ENCODE data around the gene ACOT11.

ACOT11 gene

DNA sequence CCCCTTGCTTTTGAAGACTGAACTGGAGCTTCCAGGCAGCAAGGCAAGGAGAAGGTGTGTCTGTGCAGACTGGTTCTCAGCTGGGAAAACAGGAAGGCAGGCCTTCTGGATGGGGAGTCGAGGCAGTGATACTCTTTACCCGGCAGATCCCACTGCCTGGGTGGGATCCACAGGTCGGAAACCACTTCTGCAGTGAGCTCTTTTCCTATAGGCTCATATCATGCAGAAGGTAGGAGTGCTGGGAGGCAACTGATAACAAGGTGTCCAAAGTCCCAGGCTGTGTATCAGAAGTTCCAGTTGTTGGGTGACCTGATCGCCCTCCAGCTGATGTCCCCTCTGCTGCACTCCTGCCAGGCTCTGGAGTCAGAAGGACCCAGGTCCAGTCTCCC is 17.1 kb downstream of the ACOT11 start:
- Mint-ChIP-seq H3K4me1 (peaks cover 0 to 1% of the 10 kb centered on the region in 2 donors), H3K27me3 (peaks cover 0 to under 1% of the 10 kb centered on the region in 2 donors), H3K27ac (no peak overlapping the region), H3K9me3 (no peaks in the 10 kb centered on the region), H3K4me3 (no peak overlapping the region), H3K36me3 (no peaks in the 10 kb centered on the region)
- DNase-seq, result no peak
- ATAC-seq (replicated peaks), result no peak

DNA sequence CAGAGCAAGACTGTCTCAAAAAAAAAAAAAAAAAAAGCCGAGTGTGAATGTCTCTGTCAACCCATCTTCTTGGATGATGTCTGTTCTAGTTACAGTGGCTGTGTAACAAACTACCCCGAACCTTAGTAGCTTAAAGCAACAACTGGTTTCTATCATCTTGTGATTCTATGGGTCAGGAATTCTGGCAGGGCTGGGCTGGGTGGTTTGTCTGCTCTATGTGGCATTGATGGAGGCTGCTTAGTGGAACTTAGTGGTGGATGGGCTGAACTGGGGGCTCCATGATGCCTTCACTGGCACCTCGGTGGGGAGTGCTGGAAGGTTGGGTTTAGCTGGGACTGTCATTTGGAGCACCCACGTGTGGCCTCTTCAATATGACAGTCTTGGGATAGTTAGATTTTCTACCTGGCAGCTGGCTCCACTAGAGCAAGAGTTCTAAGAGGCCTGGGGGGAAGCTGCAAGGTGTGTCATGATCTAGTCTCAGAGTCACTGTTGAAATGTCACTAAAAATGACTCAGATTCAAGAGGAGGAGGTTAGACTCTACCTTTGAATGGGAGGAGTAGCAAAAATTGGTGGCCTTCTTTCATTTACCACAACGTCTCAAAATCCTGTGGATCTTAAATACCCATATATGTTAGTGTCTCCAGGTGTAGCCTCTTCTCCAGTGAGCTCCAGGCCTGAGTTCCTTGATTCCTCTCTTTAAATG is 18.6 kb downstream of the ACOT11 start:
- no peak for DNase-seq
- H3K27ac Mint-ChIP-seq, result no peak overlapping the region
- no peaks in the 10 kb centered on the region for H3K36me3 Mint-ChIP-seq
- no peaks in the 10 kb centered on the region for H3K9me3 Mint-ChIP-seq
- H3K4me1 Mint-ChIP-seq, result peaks cover 0 to 1% of the 10 kb centered on the region in 2 donors
- H3K27me3 Mint-ChIP-seq, result no peaks in the 10 kb centered on the region
- H3K4me3 Mint-ChIP-seq, result no peak overlapping the region
- ATAC-seq (replicated peaks), result no peak

DNA sequence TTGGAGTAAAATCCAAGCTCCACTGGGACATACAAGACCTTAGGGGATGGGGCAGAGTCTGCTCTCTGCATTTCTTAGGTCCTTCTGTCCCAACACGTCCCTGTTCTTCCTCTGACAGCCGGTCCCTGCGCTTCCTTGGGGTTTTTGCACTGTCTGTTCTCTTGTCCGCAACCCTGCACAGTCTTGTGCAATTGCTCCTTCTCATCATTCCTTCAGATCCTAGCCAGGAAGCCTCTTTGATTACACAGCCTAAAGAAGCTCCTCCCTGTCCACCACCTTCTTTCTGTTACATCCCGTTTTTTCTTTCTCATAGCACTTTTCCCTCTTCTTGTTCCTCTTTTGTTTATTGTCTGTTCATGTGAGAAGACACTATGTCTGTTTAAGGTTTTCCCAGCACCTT is 19.9 kb downstream of the ACOT11 start:
- no peak for ATAC-seq (replicated peaks)
- Mint-ChIP-seq H3K27me3 (no peaks in the 10 kb centered on the region), H3K4me3 (no peak overlapping the region), H3K9me3 (no peaks in the 10 kb centered on the region), H3K4me1 (peaks cover 0 to 1% of the 10 kb centered on the region in 2 donors), H3K27ac (no peak overlapping the region), H3K36me3 (no peaks in the 10 kb centered on the region)
- no peak for DNase-seq

DNA sequence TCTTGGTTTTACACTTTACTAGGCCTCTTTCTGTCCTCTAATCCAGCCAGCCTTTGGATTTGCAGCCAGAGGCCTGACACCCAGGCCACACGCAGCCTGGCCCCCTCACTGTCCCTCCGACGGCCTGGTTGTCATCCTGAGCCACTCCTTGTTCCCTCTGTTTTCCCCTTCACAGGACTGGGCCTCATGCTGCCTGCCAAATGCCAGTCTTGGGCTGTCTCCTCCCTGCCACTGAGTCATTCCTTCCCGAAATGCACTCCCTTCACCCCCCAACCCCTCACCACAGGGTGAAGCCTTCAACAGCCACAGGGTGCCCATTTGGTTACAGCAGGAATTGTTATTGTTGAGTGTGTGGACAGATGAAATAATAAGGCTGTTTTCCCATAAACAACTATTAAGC is 21.3 kb downstream of the ACOT11 start:
- peaks cover 0 to 1% of the 10 kb centered on the region in 2 donors for H3K4me1 Mint-ChIP-seq
- no peak for DNase-seq
- H3K36me3 Mint-ChIP-seq, result no peaks in the 10 kb centered on the region
- no peak overlapping the region for H3K4me3 Mint-ChIP-seq
- H3K9me3 Mint-ChIP-seq, result no peaks in the 10 kb centered on the region
- H3K27me3 Mint-ChIP-seq, result no peaks in the 10 kb centered on the region
- H3K27ac Mint-ChIP-seq, result no peak overlapping the region
- ATAC-seq (replicated peaks), result no peak

DNA sequence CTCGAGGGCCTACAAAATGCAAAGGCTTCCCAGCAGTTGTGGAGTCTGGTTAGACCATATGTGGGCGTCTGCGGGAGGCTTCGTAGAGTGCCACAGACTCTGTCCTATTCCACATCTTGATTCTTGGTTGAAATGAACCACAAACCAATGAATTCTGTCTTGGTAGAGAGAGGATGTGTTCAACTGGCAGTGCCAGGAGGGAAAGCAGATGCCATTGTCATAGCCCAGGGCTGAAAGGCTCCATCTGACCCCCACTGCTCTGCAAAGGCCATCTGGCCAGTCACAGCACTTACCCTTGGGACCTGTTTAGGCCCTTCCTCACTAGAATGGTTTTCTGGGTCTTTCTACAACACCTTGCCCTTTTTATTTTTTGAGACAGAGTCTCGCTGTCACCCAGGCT is 22.1 kb downstream of the ACOT11 start:
- no peak overlapping the region for H3K27ac Mint-ChIP-seq
- ATAC-seq (replicated peaks), result no peak
- no peaks in the 10 kb centered on the region for H3K36me3 Mint-ChIP-seq
- no peak overlapping the region for H3K4me3 Mint-ChIP-seq
- no peaks in the 10 kb centered on the region for H3K4me1 Mint-ChIP-seq
- H3K9me3 Mint-ChIP-seq, result no peaks in the 10 kb centered on the region
- H3K27me3 Mint-ChIP-seq, result peaks cover 0 to 5% of the 10 kb centered on the region in 2 donors
- DNase-seq, result no peak

DNA sequence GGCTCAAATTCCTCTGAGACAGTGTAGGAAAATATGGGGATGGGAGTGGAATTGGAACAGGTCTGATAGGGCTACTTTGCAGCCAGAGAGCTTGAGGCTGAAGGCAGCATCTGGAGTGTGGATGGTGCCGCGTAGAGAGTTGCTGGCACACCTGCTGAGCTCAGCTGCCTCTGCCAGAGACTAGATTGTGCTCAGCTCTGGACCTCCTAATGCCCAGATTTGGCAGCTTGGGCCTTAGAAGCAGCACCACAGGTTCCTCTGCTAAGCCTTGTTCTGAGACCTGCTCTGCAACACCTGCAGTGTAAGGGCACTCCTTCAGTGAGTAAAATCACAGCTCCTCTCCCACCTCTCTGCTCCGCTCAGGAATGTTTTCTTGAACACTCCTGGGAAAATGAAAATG is 23.3 kb downstream of the ACOT11 start:
- peaks cover 0 to 3% of the 10 kb centered on the region in 2 donors for H3K4me1 Mint-ChIP-seq
- peaks cover 0 to 5% of the 10 kb centered on the region in 2 donors for H3K27me3 Mint-ChIP-seq
- no peak overlapping the region for H3K4me3 Mint-ChIP-seq
- H3K36me3 Mint-ChIP-seq, result no peaks in the 10 kb centered on the region
- DNase-seq (no peak), ATAC-seq (replicated peaks) (no peak)
- H3K27ac Mint-ChIP-seq, result no peak overlapping the region
- no peaks in the 10 kb centered on the region for H3K9me3 Mint-ChIP-seq

DNA sequence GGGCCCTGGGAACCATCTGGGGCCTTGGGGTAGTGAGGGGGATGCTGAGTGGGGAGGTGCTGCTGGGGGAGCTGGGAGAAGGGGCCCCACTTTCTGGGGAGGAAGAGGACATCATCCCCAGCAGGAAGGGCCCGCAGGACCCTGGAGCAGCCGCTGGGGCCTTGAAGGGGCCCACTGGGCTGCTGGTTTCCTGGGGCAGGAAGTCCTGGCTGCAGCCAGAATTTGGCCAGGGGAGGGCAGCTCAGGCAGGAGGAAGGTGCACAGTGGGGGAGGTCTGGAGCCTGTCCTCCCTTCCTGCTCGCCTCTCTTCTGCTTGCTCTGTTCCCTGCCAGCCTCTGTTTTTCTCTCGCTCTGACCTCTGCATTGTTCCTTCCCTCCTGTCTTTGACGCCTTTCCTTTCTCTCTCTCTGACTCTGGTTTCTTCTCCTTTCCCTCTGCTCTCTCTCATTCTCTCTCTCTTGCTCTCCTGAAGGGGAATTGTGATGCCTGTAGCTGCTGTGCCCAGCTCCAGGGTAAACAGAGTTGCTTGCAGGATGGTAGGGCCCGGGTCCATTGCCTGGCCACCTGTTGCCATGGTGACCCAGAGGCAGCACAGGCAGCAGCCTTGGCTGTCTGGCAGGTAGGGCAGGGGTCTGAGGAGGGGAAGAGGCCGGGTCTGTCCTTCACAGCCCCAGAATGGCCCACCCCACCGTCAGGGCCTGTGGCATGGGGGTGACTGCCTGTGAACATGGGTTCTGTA is 23.9 kb downstream of the ACOT11 start:
- Mint-ChIP-seq H3K4me1 (peaks cover 0 to 3% of the 10 kb centered on the region in 2 donors), H3K4me3 (no peak overlapping the region), H3K27me3 (peaks cover 0 to 5% of the 10 kb centered on the region in 2 donors), H3K9me3 (no peaks in the 10 kb centered on the region), H3K36me3 (no peaks in the 10 kb centered on the region), H3K27ac (no peak overlapping the region)
- ATAC-seq (replicated peaks), result no peak
- DNase-seq, result no peak

DNA sequence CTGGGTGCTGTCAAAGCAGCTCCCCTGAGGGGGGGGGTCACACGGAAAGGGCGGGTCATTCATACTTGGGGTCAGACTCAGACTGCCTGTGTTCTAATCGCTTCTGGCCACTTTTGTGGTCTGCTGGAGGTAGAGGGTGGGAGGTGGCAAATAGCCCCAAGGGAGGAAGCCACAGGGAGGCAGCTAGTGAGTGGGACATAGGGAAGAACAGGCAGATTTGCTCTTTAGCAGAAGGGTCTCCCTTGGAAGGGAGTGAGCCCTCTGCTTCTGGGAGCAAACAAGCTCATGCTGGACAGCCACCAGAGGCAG is 24.5 kb downstream of the ACOT11 start:
- Mint-ChIP-seq H3K4me1 (peaks cover 0 to 3% of the 10 kb centered on the region in 2 donors), H3K9me3 (no peaks in the 10 kb centered on the region), H3K4me3 (no peak overlapping the region), H3K27ac (no peak overlapping the region), H3K36me3 (no peaks in the 10 kb centered on the region), H3K27me3 (peaks cover 0 to 5% of the 10 kb centered on the region in 2 donors)
- no peak for DNase-seq
- ATAC-seq (replicated peaks), result no peak

DNA sequence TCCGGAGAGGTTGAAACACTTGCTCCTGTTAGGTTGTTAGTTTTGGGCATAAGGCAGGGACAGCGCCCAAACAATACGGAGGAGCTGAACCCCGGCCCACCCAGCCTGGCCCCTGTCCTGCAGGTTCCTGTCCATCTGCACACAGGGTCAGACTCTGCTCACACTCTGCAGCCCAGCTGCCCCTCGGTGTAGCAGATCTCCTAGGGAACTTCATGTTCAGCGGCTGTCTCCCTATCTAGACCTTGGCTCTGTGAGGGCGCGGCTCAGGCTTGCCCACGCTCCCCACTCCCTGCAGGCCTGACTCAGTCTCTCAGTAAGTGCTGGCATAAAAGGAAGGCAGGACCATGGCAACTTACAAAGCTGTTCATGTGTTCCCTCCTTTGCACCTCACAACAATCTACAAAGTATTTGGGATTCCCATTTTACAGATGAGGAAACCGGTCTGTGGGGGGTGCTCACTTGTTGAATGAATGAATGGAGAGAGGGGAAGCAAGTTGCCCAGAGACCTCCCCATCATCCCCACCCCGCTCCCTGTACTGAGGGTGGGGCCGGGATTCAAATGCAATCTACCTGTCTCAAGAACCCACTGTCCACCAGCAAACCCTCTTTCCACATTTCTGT is 26.2 kb downstream of the ACOT11 start:
- Mint-ChIP-seq H3K27me3 (peaks cover 0 to 5% of the 10 kb centered on the region in 2 donors), H3K4me1 (peaks cover 0 to 3% of the 10 kb centered on the region in 2 donors), H3K36me3 (no peaks in the 10 kb centered on the region), H3K9me3 (no peaks in the 10 kb centered on the region), H3K27ac (no peak overlapping the region), H3K4me3 (no peak overlapping the region)
- no peak for ATAC-seq (replicated peaks)
- DNase-seq, result no peak

DNA sequence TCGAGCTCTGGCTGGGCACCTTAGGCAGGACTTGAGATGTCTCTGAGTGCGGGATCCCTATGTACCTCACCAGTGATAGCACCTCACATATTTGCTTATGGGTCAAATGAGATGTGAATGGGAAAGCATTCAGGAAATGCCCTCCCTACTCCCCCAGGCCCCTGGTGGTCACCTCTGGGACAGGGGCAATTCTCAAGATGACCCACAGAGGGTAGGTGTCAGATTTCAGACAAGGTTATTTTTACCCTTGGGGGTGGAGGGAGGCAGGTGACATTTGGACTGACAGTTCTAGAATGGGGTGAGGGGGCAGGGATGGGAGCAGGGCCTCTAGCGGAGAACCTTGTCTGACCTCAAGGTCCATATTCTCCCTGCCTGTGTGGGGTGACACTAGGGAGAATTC is 27.1 kb downstream of the ACOT11 start:
- H3K4me3 Mint-ChIP-seq, result no peak overlapping the region
- peaks cover 0 to 3% of the 10 kb centered on the region in 2 donors for H3K4me1 Mint-ChIP-seq
- H3K27ac Mint-ChIP-seq, result no peak overlapping the region
- no peaks in the 10 kb centered on the region for H3K36me3 Mint-ChIP-seq
- peaks cover 0 to 5% of the 10 kb centered on the region in 2 donors for H3K27me3 Mint-ChIP-seq
- no peaks in the 10 kb centered on the region for H3K9me3 Mint-ChIP-seq
- DNase-seq (no peak), ATAC-seq (replicated peaks) (no peak)

DNA sequence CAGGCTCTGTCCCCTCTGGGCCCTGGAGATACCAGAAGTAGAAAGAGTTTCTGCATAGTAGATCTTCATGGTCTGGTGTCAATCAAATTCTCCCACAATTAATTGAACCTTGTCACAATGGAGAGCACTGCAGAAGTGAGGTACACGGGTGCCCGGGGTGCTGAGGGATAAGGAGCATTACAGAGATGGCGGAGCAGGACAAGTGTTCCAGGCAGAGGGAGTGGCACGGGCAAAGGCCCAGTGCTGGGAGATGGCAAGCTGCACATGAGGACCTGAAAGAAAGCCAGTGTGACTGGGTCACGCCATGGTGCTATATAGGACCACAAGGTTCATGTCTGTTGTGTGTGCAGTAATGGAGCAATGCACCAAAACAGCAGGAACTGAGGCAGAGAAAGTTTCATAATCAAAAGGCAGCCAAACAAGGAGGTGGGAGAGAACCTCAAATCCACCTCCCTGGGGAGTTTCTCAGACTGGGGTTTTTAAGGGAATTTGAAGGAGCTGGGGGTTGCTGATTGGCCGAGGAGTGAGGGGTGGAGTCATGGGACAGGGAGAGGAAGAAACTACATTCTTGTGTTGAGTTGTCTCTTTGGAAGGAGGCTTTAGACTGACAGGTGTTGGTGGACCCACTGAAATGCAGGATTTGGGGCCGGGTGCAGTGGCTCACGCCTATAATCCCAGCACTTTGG is 27.7 kb downstream of the ACOT11 start:
- H3K36me3 Mint-ChIP-seq, result no peaks in the 10 kb centered on the region
- no peak overlapping the region for H3K4me3 Mint-ChIP-seq
- no peaks in the 10 kb centered on the region for H3K9me3 Mint-ChIP-seq
- H3K4me1 Mint-ChIP-seq, result peaks cover 0 to 3% of the 10 kb centered on the region in 2 donors
- DNase-seq, result no peak
- no peak for ATAC-seq (replicated peaks)
- no peak overlapping the region for H3K27ac Mint-ChIP-seq
- peaks cover 0 to 5% of the 10 kb centered on the region in 2 donors for H3K27me3 Mint-ChIP-seq

DNA sequence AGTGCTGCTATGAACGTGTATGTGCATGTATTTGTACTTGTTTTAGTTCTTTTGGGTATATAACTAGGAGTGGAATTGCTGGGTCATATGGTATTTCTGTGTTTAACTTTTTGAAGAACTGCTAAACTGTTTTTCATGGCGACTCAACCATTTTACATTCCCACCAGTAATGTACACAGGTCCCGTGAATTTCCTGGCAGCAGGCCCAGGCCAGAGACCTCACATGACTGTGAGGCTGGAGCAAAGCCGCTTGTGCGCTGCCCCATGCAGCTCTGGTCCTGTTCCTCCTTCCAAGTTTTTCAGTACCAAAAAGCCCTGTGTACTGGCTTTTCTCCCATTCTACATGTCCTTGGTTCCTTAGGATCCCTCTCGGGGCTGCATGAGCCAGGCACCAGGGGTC is 29.6 kb downstream of the ACOT11 start:
- Mint-ChIP-seq H3K4me3 (no peak overlapping the region), H3K27me3 (peaks cover 0 to 5% of the 10 kb centered on the region in 2 donors), H3K9me3 (no peaks in the 10 kb centered on the region), H3K36me3 (no peaks in the 10 kb centered on the region), H3K27ac (no peak overlapping the region), H3K4me1 (peaks cover 0 to 3% of the 10 kb centered on the region in 2 donors)
- DNase-seq (no peak), ATAC-seq (replicated peaks) (no peak)

DNA sequence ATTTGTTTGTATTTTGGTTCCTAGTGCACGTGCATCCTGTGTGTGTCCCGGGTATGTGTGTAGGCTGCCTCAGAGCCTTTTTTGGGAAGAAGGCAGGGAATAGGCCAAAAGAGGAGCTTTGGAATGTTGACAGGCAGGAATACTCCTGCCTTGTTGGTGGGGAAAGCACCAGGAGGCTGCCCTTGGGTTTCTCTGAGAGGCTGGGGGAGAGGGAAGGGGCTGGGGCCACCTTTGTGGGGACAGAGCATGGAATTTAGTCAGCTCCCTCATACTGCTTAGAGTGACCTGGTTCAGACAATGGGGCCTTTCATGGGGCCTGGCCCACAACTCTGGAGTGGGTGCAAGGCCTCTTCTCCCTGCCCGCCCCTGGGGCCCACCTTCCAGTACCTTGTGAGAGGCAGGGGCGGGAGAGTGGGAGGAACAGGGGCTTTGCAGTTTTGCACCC is 31.3 kb downstream of the ACOT11 start:
- H3K4me3 Mint-ChIP-seq, result no peak overlapping the region
- no peaks in the 10 kb centered on the region for H3K36me3 Mint-ChIP-seq
- no peak overlapping the region for H3K27ac Mint-ChIP-seq
- ATAC-seq (replicated peaks) (no peak), DNase-seq (no peak)
- no peaks in the 10 kb centered on the region for H3K9me3 Mint-ChIP-seq
- peaks cover 0 to 5% of the 10 kb centered on the region in 2 donors for H3K27me3 Mint-ChIP-seq
- H3K4me1 Mint-ChIP-seq, result peaks cover 0 to 3% of the 10 kb centered on the region in 2 donors

DNA sequence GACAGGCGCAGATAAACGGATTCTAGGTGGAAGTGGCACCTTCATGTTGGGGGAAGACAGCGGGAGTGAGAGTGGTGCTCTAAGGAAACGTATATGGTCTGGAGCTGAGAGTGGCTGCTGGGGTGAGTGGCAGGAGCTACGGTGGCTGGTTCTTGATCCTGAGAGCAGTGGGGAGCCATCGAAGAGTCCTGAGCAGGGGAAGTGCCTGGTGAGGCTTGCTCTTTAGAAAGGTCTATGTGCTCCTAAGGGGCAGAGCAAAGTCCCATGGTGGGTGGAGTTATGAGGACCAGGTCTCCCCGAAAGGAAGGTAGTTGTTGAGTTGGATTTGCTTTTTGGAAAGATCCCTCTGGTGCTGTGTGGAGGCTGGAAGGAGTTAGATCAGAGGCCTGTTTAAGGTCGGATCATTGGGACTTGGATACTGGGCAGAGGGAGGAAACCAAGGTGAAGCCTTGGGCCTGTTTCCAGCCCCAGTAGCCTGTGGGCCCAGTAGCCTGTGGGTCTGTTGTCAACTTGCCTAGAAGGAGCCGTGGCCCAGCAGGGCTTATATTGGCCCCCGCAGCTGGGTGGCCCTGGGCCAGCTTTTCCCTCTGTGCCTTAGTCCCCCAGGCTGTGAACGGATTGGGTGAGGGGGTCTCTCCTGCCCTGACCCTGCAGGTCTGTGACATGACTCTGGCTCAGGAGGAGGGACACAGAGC is 33.0 kb downstream of the ACOT11 start:
- ATAC-seq (replicated peaks) (no peak), DNase-seq (no peak)
- Mint-ChIP-seq H3K27me3 (no peaks in the 10 kb centered on the region), H3K36me3 (no peaks in the 10 kb centered on the region), H3K9me3 (no peaks in the 10 kb centered on the region), H3K4me1 (no peaks in the 10 kb centered on the region), H3K27ac (no peak overlapping the region), H3K4me3 (no peak overlapping the region)
